Keratinocyte (primary cell): ENCODE results near the gene ALG12. TPM values are rescaled to one million over a fixed set of nuclear protein-coding genes. Genes with fewer than 3 reads are reported as not detected.

Experiments used
- DNase-seq: peaks from one replicate; pipeline ENCODE4 v3.0.0-alpha.2; 2011; ENCODE audit warnings: low read depth, missing footprints, low spot score
- FAIRE-seq: peaks from 2 replicates; lab custom pipeline; 2011; peaks lifted over from hg19 to GRCh38; lab: Jason Lieb, UNC
- H2AFZ ChIP-seq: 2 replicates; pipeline ENCODE4 v1.6.0; 2012; ENCODE audit warnings: low read length, control low read depth, inconsistent platforms; ENCODE audit not compliant: control insufficient read depth
- H3K27ac ChIP-seq: 2 replicates; pipeline ENCODE4 v1.5.1; 2011; ENCODE audit warnings: low read length; ENCODE audit not compliant: control insufficient read depth, insufficient read depth
- H3K27me3 ChIP-seq: 3 replicates; pipeline ENCODE4 v1.6.0; 2011; ENCODE audit warnings: low read length; ENCODE audit not compliant: control insufficient read depth, insufficient read depth; ENCODE audit errors: extremely low read depth
- H3K36me3 ChIP-seq, 2 experiments: 2 replicates in 1 of 2; 3 replicates in 1 of 2; pipeline ENCODE4 v1.5.1; 2011; ENCODE audit warnings: low read length in 2 of 2, mild to moderate bottlenecking in 1 of 2; ENCODE audit not compliant: control insufficient read depth in 2 of 2, insufficient read depth in 2 of 2; ENCODE audit errors: extremely low read depth in 1 of 2
- H3K4me1 ChIP-seq: 3 replicates; pipeline ENCODE4 v1.5.1; 2011; ENCODE audit warnings: low read length; ENCODE audit not compliant: control insufficient read depth, insufficient read depth; ENCODE audit errors: extremely low read depth
- H3K4me2 ChIP-seq: 3 replicates; pipeline ENCODE4 v1.6.0; 2011; ENCODE audit warnings: low read depth, low read length; ENCODE audit not compliant: control insufficient read depth, insufficient read depth; ENCODE audit errors: extremely low read depth
- H3K4me3 ChIP-seq, 3 experiments: fragments of 200-600 bp in 1 of 3; sonication (generic) in 1 of 3; 2 replicates in 2 of 3; 3 replicates in 1 of 3; pipeline ENCODE4 v1.5.1; 2011 to 2016; ENCODE audit warnings: low read length in 3 of 3, mild to moderate bottlenecking in 3 of 3, control low read depth in 2 of 3, inconsistent platforms in 1 of 3, low read depth in 1 of 3, mixed read lengths in 1 of 3, mixed run types in 1 of 3, moderate library complexity in 1 of 3; ENCODE audit not compliant: control insufficient read depth in 2 of 3, insufficient read depth in 2 of 3; ENCODE audit errors: extremely low read depth in 1 of 3
- H3K79me2 ChIP-seq: 2 replicates; pipeline ENCODE4 v1.6.0; 2012; ENCODE audit warnings: low read length; ENCODE audit not compliant: control insufficient read depth, insufficient read depth
- H3K9ac ChIP-seq: 3 replicates; pipeline ENCODE4 v1.6.0; 2011; ENCODE audit warnings: low read length; ENCODE audit not compliant: control insufficient read depth, insufficient read depth; ENCODE audit errors: extremely low read depth
- H3K9me1 ChIP-seq: 3 replicates; pipeline ENCODE4 v1.6.0; 2011; ENCODE audit warnings: low read length; ENCODE audit not compliant: control insufficient read depth, insufficient read depth; ENCODE audit errors: extremely low read depth
- H3K9me3 ChIP-seq: 2 replicates; pipeline ENCODE4 v1.5.1; 2012; ENCODE audit warnings: low read depth, low read length; ENCODE audit not compliant: control insufficient read depth
- H4K20me1 ChIP-seq: 3 replicates; pipeline ENCODE4 v1.6.0; 2011; ENCODE audit warnings: low read length; ENCODE audit not compliant: control insufficient read depth, insufficient read depth; ENCODE audit errors: extremely low read depth
- CTCF ChIP-seq, 3 experiments: IDR thresholded peaks in 1 of 3; conservative IDR thresholded peaks in 1 of 3; optimal IDR thresholded peaks in 1 of 3; 2 replicates in 2 of 3; 3 replicates in 1 of 3; pipeline versions ENCODE3 to v1.5.1; 2011; ENCODE audit warnings: low read length in 3 of 3, mild to moderate bottlenecking in 3 of 3, moderate library complexity in 2 of 3, control low read depth in 1 of 3, inconsistent platforms in 1 of 3; ENCODE audit not compliant: insufficient read depth in 2 of 3; ENCODE audit errors: extremely low read depth in 1 of 3
- EZH2 ChIP-seq: IDR thresholded peaks from one replicate; pipeline ENCODE4 v1.6.1; 2012; ENCODE audit warnings: inconsistent platforms, mild to moderate bottlenecking, low read length, moderate library complexity
- dilution Hi-C: fragments of 300-500 bp; cut with MboI; formaldehyde crosslinking; loops from one replicate; pipeline ENCODE4 v1.7.0; 2020; ENCODE audit warnings: low sequenced_read_pairs; ENCODE audit not compliant: extremely low pct_ligation_motif_present
- polyA plus RNA-seq, 5 experiments: library from polyadenylated mRNA; depleted of rRNA in 3 of 5; stranded (reverse) in 3 of 5; stranded (forward) in 1 of 5; unstranded in 1 of 5; fragments of >200 nt; gene quantifications; 1 replicate in 1 of 5; 2 replicates in 3 of 5; 3 replicates in 1 of 5; pipeline versions ENCODE4 v1.2.1 to v1.2.3, GENCODE V29; 2011 to 2012; ENCODE audit warnings: missing spikeins in 2 of 5, low read depth in 1 of 5, low replicate concordance in 1 of 5

The ALG12 gene
- polyA plus RNA-seq, 1 donor (not counting 4 experiments of a cell fraction or from before 2014, with no cell fraction given) = 6.3 TPM

GRCh38 chr22:49925525-49926128 lies 7.4 kb upstream of the ALG12 start:
- no peak for TF ChIP-seq EZH2
- TF ChIP-seq CTCF (optimal IDR thresholded peaks at IDR 0.05 in 1 of 3, IDR thresholded peaks at IDR 0.05 in 1 of 3, conservative IDR thresholded peaks at IDR 0.05 in 1 of 3; ENCODE audit: extremely low read depth in 1 of 3, insufficient read depth in 2 of 3, low read length in 3 of 3) = no peak
- H3K9me3 ChIP-seq = no peaks in the 10 kb centered on the region
- H3K9me1 ChIP-seq = no peaks in the 10 kb centered on the region
- H3K4me3 ChIP-seq = no peak overlapping the region
- H3K27ac ChIP-seq = no peak overlapping the region
- peaks cover 9 to 23% of the 10 kb centered on the region in 2 experiments for H3K36me3 ChIP-seq
- dilution Hi-C loops = no loop called here
- H3K4me2 ChIP-seq = no peak overlapping the region
- FAIRE-seq (no peak), DNase-seq (no peak)
- no peaks in the 10 kb centered on the region for H3K79me2 ChIP-seq
- peaks cover 2% of the 10 kb centered on the region for H3K4me1 ChIP-seq
- no peak overlapping the region for H2AFZ ChIP-seq
- H4K20me1 ChIP-seq = no peaks in the 10 kb centered on the region
- no peak overlapping the region for H3K9ac ChIP-seq
- H3K27me3 ChIP-seq = peaks cover 8% of the 10 kb centered on the region

GRCh38 chr22:49924113-49924833 lies 6.0 kb upstream of the ALG12 start:
- Histone ChIP-seq H3K27me3 (no peaks in the 10 kb centered on the region), H3K4me1 (peaks cover 2% of the 10 kb centered on the region), H3K9ac (no peak overlapping the region), H3K4me2 (no peak overlapping the region), H4K20me1 (no peaks in the 10 kb centered on the region), H3K27ac (no peak overlapping the region), H3K4me3 (no peak overlapping the region), H2AFZ (no peak overlapping the region), H3K36me3 (peaks cover 13 to 27% of the 10 kb centered on the region in 2 experiments), H3K79me2 (peaks cover 1% of the 10 kb centered on the region), H3K9me3 (no peaks in the 10 kb centered on the region), H3K9me1 (no peaks in the 10 kb centered on the region)
- dilution Hi-C loops = no loop called here
- DNase-seq = no peak
- no peak for FAIRE-seq
- TF ChIP-seq CTCF (optimal IDR thresholded peaks at IDR 0.05 in 1 of 3, IDR thresholded peaks at IDR 0.05 in 1 of 3, conservative IDR thresholded peaks at IDR 0.05 in 1 of 3; ENCODE audit: extremely low read depth in 1 of 3, insufficient read depth in 2 of 3, low read length in 3 of 3) (no peak), EZH2 (no peak)
